B cell (primary cell): Measurements from ENCODE around the gene SLC35A2.

Experiments
- CTCF ChIP-seq: fragments of 200-600 bp; IDR thresholded peaks from one replicate; pipeline ENCODE4 v1.8.0; 2022; ENCODE audit warnings: antibody characterized with exemption, mild to moderate bottlenecking
- EZH2 ChIP-seq: IDR thresholded peaks from 2 replicates; pipeline ENCODE4 v1.6.1; 2012; ENCODE audit warnings: borderline replicate concordance, low read depth, mild to moderate bottlenecking, moderate library complexity, low read length; ENCODE audit not compliant: insufficient read depth, poor library complexity, severe bottlenecking

DNA sequence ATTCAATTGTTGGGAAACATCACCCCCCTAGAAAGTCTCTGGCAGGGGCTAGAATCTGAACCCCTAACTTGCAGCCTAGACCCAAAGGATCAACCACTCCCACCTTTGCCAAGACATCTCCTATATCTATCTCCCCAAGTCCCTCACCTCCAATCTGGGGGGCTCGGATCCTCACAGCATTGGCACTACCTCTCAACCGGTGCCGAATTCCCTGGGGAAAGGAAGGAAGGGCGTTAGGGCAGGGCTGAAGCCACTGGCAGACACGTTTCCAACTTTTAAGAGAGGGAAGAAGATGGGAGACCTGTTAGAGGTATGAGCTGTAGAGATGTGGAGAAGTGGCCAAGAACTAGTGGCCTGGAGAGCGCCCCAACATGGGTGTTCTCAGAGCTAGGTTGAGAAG lies 16.6 kb downstream of the SLC35A2 start:
- TF ChIP-seq CTCF (no peak), EZH2 (no peak)
